C4-2B (cell line): ENCODE data around the gene UBASH3B.

Experiments
- CTCF ChIP-seq: fragments of 450-650 bp; conservative IDR thresholded peaks from 2 replicates; pipeline ENCODE4 v1.5.1; 2017; ENCODE audit warnings: mild to moderate bottlenecking
- ZFX ChIP-seq: fragments of 450-650 bp; IDR thresholded peaks from 2 replicates; pipeline ENCODE4 v1.6.1; 2017

- TF ChIP-seq CTCF: no peak
- no peak for TF ChIP-seq ZFX
Measured at GRCh38 chr11:122799406-122800105, 144.0 kb downstream of the UBASH3B start.
